Measurements from ENCODE around the gene GORAB. TPM values are rescaled to one million over a fixed set of nuclear protein-coding genes. Genes with fewer than 3 reads are reported as not detected.

GORAB gene
- total and polyA plus RNA-seq, 2 of the 4 experiments (the other 2 are of a cell fraction): 11.3 to 14.0 TPM

DNA sequence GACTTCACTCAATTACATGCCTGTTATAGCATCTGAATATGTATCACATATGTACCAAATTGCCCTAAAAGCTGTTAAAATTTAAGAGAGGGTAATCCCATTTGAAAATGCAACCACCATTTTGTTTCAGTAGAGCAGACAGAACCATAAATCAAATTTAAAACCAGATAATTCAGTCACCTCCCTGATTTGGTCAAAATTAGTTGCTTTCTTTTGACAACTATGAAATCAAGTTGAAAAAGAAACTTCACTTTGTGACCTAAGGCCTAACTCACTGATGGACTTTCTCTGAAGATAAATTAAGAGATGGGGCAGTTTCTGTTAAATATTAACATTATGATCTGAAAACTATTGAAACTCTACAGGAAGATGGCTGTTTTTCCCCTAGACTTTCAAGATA lies 6.7 kb downstream of the GORAB start:
- Histone ChIP-seq H2AK9ac (replicated peaks; ENCODE audit: low read depth, low read length, poor library complexity) (no peak overlapping the region), H2BK5ac (ENCODE audit: low read depth, low read length, poor library complexity, severe bottlenecking) (no peak overlapping the region), H2BK20ac (ENCODE audit: low read depth, low read length) (no peak overlapping the region), H3K56ac (ENCODE audit: extremely low read depth, insufficient read depth, low read length) (no peak overlapping the region), H3K27ac (ENCODE audit: insufficient read depth, low read length) (no peak overlapping the region), H3K18ac (ENCODE audit: low read depth, low read length) (no peak overlapping the region), H2AK5ac (ENCODE audit: low read depth, low read length) (no peak overlapping the region), H3K9me1 (ENCODE audit: insufficient read depth, low read length) (peaks cover 5% of the 10 kb centered on the region; the same call in 1 of the 2 replicates), H3K4me2 (ENCODE audit: low read depth, low read length) (no peak overlapping the region), H3K4ac (ENCODE audit: low read depth, low read length) (no peak overlapping the region), H4K20me1 (ENCODE audit: insufficient read depth, low read length) (no peaks in the 10 kb centered on the region), H4K8ac (ENCODE audit: low read depth in 2 of 2, low read length in 2 of 2) (no peak overlapping the region), H3K36me3 (ENCODE audit: control insufficient read depth, insufficient read depth, low read length) (peaks cover 29% of the 10 kb centered on the region), H3K14ac (replicated peaks; ENCODE audit: low read depth, low read length) (no peak overlapping the region), H4K91ac (ENCODE audit: insufficient read depth, low read depth, low read length) (no peak overlapping the region), H3K27me3 (ENCODE audit: control insufficient read depth, insufficient read depth, low read length) (no peaks in the 10 kb centered on the region), H3K4me1 (ENCODE audit: control insufficient read depth, insufficient read depth, low read length) (peaks cover 2% of the 10 kb centered on the region; the same call in 1 of the 2 replicates), H3K4me3 (ENCODE audit: insufficient read depth, low read depth, low read length) (no peak overlapping the region), H2BK15ac (ENCODE audit: low read depth, low read length) (no peak overlapping the region), H3K9ac (ENCODE audit: low read depth, low read length) (no peak overlapping the region), H3K79me1 (ENCODE audit: low read depth in 1 of 2, low read length in 2 of 2) (peaks cover 30 to 34% of the 10 kb centered on the region in 2 experiments), H2BK120ac (ENCODE audit: low read depth, low read length) (no peak overlapping the region), H3K9me3 (ENCODE audit: control insufficient read depth, insufficient read depth, low read length) (no peaks in the 10 kb centered on the region), H3K23ac (ENCODE audit: low read depth, low read length) (no peak overlapping the region), H4K5ac (ENCODE audit: low read depth, low read length) (no peak overlapping the region), H2AFZ (replicated peaks; ENCODE audit: low read length, poor library complexity) (no peak overlapping the region)
- CTCF ChIA-PET: no interaction called here
- intact Hi-C loops (cut with micrococcal nuclease) (loop anchor here (10.0 kb wide), 2 partner anchors 324 to 686 kb away; no protein-coding TSS in a partner anchor), in situ Hi-C loops (cut with MboI; ENCODE audit: low sequenced_read_pairs) (loop anchor here (10.0 kb wide), 1 partner anchor 126 kb away; the partner anchor contains the start of gene PRRX1), dilution Hi-C loops (cut with HindIII; ENCODE audit: low sequenced_read_pairs, unreplicated experiment) (no loop called here)
- no TSS peak for BruUV-seq (replicated peaks)
- POLR2A ChIA-PET (ENCODE audit: unreplicated experiment): no interaction called here
- no peak for TF ChIP-seq NFE2L2 (IDR thresholded peaks at IDR 0.05; ENCODE audit: low read depth, low read length)
- TF ChIP-seq RAD21 (IDR thresholded peaks at IDR 0.05; ENCODE audit: low read length): no peak
- TF ChIP-seq, protein P1, sequence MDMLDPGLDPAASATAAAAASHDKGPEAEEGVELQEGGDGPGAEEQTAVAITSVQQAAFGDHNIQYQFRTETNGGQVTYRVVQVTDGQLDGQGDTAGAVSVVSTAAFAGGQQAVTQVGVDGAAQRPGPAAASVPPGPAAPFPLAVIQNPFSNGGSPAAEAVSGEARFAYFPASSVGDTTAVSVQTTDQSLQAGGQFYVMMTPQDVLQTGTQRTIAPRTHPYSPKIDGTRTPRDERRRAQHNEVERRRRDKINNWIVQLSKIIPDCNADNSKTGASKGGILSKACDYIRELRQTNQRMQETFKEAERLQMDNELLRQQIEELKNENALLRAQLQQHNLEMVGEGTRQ (IDR thresholded peaks at IDR 0.05; ENCODE audit: low read depth, low read length): no peak
- TF ChIP-seq MAZ (IDR thresholded peaks at IDR 0.05; ENCODE audit: borderline replicate concordance, low read depth, low read length): no peak
- no peak for TF ChIP-seq MXI1 (IDR thresholded peaks at IDR 0.05; ENCODE audit: borderline replicate concordance, low read depth, low read length)
- no peak for TF ChIP-seq POLR2A (IDR thresholded peaks at IDR 0.05; ENCODE audit: low read depth, low read length)
- TF ChIP-seq, protein P2, sequence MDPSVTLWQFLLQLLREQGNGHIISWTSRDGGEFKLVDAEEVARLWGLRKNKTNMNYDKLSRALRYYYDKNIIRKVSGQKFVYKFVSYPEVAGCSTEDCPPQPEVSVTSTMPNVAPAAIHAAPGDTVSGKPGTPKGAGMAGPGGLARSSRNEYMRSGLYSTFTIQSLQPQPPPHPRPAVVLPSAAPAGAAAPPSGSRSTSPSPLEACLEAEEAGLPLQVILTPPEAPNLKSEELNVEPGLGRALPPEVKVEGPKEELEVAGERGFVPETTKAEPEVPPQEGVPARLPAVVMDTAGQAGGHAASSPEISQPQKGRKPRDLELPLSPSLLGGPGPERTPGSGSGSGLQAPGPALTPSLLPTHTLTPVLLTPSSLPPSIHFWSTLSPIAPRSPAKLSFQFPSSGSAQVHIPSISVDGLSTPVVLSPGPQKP (IDR thresholded peaks at IDR 0.05; ENCODE audit: borderline replicate concordance, low read depth, low read length): no peak
- TF ChIP-seq, protein P3, sequence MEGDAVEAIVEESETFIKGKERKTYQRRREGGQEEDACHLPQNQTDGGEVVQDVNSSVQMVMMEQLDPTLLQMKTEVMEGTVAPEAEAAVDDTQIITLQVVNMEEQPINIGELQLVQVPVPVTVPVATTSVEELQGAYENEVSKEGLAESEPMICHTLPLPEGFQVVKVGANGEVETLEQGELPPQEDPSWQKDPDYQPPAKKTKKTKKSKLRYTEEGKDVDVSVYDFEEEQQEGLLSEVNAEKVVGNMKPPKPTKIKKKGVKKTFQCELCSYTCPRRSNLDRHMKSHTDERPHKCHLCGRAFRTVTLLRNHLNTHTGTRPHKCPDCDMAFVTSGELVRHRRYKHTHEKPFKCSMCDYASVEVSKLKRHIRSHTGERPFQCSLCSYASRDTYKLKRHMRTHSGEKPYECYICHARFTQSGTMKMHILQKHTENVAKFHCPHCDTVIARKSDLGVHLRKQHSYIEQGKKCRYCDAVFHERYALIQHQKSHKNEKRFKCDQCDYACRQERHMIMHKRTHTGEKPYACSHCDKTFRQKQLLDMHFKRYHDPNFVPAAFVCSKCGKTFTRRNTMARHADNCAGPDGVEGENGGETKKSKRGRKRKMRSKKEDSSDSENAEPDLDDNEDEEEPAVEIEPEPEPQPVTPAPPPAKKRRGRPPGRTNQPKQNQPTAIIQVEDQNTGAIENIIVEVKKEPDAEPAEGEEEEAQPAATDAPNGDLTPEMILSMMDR (conservative IDR thresholded peaks at IDR 0.05; ENCODE audit: low read depth, low read length): no peak
- no peak for TF ChIP-seq RCOR1 (IDR thresholded peaks at IDR 0.05; ENCODE audit: insufficient replicate concordance, low read length)
- ATAC-seq (ENCODE audit: low read depth): no peak
- no peak for DNase-seq
